NCI-H1694 treated with DMSO at 0.1 percent for 48 hours (cell line): ENCODE data around the gene KLHL26.

Source experiments
- DNase-seq: peaks from one replicate; lab custom pipeline; 2025; lab: John Stamatoyannopoulos, UW

Gene KLHL26

DNA sequence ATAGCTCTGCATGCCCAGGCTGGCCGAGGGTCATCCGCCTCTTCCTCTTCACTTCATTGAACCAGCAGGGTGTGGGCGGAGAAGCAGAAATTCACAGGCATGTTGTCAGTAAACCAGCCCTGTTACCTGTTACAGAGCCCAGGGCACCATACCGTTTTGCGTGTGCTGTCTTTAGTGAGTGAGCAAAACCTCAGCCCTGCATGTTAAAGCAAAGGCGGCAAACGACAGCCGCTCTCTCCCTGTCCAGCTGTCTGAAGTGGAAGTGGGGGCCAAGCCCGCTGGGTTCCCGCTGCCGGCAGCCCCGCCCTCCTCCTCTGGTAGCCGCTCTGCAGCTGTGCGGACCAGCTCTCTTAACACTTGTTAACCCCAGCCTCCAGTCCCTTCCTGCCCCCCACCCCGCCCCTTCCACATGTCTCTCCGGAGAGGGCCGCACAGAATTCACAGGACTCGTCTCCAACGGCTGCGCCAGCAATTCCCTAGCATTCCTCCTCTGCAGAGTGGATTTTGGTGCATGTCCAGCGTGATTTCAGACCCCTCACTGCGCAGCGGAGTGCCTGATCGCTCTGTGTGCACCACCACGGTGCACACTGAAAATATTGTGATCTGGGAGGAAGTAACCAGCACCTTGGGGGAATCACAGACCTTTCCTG lies 12.7 kb downstream of the KLHL26 start:
- no peak for DNase-seq

DNA sequence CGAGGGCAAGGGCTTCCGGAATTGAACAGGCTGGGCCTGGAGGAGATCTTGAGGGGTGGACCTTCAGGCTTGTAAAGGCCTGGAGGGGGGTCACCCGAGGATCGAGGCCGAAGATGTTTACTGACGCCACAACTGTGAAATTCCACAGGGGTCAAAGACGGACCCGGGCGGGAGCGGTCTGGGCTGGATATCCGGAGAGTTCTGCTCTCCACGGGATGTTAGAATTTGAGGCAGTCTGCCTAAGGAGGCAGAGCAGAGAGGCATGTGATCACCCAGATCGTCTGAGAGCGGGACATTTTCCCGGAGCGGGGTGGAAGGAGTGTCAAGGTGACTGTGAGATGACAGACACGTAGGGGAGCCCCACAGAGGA lies 13.2 kb downstream of the KLHL26 start:
- DNase-seq: no peak

- DNase-seq: no peak
Observed at GRCh38 chr19:18650468-18651041, 13.7 kb downstream of the KLHL26 start.

DNA sequence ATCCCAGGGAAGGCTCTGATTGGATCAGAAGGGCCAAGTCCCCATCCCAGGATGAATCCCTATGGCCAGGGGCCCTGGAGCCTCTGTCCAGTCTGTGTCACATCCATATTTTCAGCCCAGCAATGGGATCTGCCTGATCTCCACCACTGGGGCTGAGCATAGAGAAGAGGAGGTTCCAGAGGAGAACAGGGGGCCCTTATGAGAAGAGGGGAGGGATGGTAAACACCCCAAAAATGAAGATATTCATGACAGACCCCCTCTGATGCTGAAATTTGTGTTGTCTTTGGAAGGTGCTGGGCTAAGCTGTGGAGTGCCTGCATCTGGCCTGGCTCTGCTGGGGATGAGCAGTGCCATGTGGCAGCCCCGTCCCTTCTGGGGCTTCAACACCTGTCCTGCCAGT lies 14.5 kb downstream of the KLHL26 start:
- no peak for DNase-seq

DNA sequence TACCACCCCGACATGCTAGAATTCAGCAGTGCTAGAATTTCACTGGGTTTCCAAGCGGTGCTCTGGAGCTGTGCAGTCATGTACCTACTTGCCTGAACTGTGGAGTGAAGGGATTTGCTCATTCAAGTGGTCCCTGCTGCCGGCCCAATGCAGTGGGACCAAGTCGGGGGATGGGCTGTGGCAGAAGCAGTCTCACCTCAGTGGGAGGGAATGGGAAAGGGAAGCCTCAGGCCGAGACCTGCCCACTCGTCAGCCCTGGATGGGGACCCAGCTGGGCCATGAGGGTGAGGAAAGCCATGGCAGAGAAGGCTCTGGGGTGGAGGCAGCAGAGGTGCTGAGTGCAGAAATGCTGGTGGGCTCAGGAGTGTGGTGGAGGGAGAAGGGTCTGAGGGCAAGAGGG lies 14.9 kb downstream of the KLHL26 start:
- peak; percentile 57 for DNase-seq

GRCh38 chr19:18653853-18654252 lies 17.0 kb downstream of the KLHL26 start:
- DNase-seq: no peak

- no peak for DNase-seq
Observed at GRCh38 chr19:18654469-18654868, 17.6 kb downstream of the KLHL26 start.

DNA sequence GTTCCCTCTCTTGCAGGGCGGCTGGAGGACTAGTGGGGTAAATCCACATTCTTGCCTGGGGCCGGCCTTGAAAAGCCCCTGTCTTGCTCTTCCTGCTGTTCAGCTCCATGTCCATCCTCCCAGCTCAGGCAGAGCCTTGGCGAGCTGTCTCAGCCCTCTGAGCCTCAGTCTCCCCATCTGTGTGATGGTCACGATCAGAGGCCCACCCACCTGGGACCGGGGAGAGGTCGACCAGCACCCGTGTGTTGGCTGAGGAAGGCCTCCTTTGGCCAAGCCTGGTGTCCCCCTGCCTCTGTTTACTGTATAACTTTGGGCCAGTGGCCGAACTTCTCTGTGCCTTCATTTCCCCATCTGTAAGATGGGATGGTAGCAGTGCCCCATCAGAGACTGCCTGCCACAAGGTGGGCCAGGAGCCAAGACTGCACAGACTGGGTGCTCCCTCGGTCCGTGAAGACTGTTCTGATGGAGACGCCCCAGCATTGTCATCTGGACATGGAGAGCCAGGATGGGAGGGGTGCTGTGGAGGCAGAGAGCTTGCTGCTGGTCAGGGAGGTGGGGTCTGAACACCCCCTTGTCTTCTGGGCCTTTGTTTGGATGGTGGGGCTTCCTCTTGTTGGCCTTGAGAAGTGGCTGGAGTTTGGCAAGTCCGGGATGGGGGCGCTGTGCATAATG lies 18.5 kb downstream of the KLHL26 start:
- no peak for DNase-seq

DNA sequence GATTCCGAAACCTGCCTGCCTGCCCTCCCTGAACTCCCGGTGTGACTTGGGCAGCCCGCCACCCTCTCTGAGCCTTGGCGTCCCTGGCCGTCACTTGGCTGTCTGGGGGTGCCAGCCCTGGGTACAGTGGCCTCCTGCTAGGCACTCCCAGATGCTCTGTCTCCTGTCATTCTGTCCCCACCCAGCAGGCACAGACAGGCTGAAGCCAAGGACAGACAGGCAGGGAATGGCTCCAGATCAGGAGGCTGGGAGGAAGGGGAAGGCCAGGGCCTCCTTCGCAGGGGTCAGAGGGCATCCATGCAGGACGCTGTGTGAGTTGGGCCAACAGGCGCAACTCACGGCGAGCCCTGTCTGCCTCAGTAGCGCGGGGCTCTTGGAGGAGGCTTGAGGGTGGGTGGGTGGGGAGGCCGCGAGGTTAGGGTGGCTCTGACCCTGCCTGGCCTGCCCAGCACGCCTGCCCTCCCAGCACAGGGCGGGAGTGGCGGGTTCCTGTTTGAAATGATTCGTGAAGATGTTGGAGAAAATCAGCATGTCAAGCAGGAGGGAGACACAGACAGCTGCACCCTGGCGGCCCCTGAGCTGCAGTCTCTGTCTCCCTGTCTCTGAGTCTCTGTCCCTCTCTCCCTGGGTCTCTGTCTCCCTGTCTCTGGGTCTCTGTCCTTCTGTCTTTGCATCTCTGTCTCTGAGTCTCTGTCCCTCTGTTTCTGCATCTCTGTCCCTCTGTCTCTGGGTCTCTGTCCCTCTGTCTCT lies 19.7 kb downstream of the KLHL26 start:
- DNase-seq: no peak

DNA sequence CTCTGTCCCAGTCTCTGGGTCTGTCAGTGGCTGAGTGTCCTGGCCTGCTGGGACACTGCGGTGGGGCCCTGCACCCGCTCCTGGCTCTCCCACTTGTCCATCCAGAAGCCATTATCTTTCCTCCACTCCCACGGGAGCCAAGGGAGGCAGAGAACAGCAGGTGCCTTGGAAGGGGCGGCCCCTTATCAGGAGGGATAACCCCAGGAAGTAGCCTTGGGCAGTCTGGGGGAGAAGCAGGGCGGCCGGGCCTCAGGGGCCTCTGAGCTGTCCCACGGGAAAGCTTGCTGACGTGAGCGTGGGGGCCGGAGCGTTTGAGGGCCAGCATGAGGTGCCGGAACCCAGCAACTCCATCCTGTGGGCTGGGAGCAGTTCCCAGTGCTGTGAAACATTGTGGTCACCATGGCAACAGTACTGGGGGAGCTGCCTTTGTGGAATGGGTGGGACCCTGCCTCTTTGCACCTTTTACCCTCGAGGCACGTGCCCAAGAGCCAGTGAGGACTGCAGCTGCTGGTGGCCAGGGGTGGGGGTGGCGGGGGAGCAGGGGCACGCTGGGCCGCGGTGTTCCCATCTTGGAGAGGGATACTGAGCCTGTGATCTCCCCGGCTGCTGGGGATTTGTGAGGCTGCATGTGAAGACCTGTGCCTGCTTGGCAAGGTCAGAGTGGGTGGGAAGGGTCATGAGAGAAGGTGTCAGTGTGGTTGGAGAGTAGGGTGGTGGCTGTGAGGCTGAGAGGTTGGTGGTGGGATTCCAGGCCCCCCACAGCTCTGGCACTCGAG lies 20.9 kb downstream of the KLHL26 start:
- DNase-seq: no peak

GRCh38 chr19:18658366-18658855 lies 21.6 kb downstream of the KLHL26 start:
- no peak for DNase-seq

- DNase-seq: no peak
Observed at GRCh38 chr19:18659281-18660050, 22.6 kb downstream of the KLHL26 start.

DNA sequence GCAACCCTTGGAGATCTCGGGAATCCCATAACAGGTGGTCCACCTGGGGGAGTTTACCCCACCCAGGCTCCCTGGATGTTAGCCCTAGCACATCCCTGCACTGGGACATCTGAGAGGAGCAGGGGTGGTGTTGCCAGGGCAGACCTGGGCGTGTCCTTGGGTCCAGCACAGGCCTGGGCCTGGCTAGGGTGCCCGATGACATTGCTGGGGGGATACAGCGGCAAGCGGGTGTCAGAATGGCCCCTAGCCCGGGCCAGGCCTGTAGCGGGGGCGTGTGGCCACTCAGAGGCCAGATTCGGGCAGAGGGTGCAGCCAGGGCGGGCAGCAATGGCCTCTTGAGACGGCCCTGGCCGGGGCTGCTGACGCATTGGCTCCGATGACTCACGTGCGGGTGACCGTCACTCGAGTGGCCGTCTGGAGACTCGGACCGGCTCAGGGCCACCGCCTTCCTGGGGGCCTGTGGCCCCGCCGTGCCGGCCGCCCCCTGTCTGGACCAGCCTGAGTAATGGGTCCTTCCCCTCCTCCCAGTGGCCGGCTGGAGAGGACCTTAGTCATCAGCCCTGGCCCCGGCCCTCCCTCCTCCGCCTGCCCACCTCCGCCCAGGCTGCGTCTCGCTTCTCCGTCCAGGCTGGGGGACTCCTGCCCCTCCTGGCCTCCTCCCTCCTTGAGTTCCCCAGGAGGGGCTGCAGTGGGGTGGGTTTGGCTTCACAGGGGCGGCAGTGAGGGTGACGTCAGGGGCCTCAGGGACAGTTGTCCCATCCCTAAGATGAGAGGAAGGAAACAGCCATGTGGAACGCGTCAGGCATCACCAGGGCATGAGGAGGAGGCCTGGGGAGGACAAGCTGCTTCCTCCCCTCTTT lies 23.5 kb downstream of the KLHL26 start:
- no peak for DNase-seq

DNA sequence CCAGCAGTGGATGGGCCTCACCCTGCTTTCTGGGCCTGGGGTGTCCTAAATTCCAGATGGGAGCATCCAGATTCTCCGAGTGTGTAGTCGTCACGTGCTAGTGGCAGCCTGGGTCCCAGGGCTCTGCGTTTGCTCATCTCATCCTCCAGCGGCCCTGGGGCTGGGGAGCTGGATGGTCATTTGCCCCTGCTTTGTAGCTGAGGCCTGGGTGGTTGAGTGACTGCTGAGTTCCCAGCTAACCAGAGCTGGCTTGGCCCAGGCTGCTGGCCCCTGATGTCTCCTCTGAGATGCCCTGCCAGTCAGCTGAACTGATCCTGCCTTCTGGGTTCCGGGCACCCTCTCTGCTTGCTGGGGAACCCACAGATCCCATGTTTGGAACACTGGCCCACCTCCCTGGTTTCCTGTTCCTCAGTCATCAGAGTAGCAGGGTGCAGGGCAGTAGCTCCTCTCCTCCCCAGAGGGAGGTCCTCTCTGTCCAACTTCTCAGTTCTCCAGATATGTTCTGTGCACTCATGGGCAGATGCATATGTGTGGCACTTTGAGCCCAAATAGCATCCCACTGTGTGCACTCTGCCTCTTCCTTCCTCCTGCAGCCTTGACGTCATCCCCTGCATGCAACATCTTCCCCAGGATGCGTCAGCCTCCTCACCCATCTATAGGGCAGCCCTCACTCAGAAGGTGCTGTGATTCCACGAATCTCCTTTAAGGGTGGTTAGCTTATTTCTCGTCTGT lies 24.3 kb downstream of the KLHL26 start:
- DNase-seq: no peak

- no peak for DNase-seq
Observed at GRCh38 chr19:18662972-18663732, 26.3 kb downstream of the KLHL26 start.

DNA sequence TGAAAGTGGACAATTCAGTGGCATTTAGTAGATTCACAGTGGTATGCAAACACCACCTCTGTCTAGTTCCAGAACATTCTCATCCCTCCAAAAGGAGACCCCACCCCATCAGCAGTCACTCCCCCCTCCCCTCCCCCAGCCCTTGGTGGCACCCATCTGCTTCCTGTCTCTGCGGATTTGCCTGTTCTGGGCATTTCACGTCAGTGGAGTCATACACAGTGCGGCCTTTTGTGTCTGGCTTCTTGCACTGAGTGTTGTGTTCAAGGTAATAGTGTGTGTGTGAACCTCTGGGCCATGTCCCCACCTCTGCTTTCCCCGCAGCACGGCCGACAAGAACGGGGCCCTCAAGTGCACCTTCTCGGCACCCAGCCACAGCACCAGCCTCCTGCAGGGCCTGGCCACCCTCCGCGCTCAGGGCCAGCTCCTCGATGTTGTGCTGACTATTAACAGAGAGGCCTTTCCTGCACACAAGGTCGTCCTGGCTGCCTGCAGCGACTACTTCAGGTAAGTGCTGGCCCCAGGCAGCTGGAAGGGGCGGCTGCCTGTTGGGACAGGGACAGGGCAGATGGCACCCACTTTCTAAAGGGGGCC lies 27.2 kb downstream of the KLHL26 start:
- peak; percentile 18 for DNase-seq

DNA sequence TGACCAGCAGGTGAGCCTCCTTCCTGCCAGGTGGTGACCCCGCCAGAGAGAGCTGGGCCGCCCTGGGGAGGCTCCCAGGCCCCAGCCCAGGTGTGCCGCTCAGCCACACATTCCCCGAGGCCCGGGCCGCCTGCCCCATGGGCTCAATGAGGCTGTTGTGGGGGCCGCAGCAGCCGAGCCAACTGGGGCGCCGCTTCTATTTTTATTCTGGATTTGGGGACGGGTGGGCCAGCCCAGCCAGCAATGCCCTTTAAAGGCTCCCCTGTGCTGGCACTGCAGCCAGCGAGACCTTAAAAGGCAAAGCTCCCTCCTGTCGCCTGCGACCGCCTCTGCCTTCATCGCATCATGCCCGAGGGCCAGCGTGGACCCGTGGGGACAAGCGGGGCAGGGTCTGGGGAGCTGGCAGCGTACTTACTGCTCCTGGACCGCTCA lies 29.0 kb downstream of the KLHL26 start:
- no peak for DNase-seq

DNA sequence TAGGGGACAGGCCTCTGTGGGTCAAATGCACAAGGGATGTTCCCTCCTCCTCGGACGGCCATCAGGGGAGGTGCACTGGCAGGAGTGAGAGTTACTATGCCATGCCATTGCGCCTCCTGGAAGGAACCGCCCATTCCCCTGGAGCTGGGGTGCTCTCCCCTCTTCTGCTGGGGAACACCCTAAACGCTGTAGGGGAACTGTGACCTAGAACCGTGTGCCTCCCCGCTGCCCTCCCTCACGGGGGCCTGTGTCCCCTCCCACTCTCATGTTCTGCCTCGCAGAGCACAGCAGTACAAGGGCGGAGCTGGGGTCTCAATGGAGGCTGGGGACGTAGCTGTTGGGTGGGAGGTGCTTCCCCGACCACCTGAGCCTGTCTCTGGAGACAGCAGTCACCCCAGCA lies 29.5 kb downstream of the KLHL26 start:
- no peak for DNase-seq
